Measurements from ENCODE around the gene UCKL1.
A peak's percentile ranks its signal among the peaks of the same experiment; 100 is the strongest.

The UCKL1 gene

DNA sequence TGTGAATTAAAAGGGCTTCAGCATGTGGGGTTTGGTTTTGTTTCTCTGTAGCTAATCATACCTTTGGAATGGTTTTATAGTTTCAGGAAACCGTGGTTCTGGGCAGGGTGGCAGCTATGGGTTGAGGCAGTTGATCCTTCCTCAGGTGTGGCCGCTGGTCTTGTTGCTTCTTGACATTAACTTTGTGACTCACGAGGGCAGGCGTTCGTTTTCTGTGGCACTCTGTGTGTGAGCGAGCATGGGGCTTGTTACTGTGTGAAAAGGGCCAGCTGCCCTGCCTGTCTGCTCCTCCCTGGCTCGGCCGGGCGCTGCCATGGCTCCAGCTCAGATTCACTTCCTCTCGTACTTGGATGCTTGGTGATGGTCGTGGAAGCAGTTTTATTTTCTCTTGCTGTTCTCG lies 45.0 kb downstream of the UCKL1 start:
- H3K9me3 Mint-ChIP-seq, result no peaks in the 10 kb centered on the region
- DNase-seq, result no peak
- peak overlapping the region; percentile 55 for H3K27ac Mint-ChIP-seq
- peaks cover 45% of the 10 kb centered on the region for H3K4me1 Mint-ChIP-seq (ENCODE audit: low read depth)
- H3K36me3 Mint-ChIP-seq (ENCODE audit: low read depth), result peaks cover 37% of the 10 kb centered on the region
- no peak overlapping the region for H3K4me3 Mint-ChIP-seq
- H3K27me3 Mint-ChIP-seq, result no peaks in the 10 kb centered on the region

DNA sequence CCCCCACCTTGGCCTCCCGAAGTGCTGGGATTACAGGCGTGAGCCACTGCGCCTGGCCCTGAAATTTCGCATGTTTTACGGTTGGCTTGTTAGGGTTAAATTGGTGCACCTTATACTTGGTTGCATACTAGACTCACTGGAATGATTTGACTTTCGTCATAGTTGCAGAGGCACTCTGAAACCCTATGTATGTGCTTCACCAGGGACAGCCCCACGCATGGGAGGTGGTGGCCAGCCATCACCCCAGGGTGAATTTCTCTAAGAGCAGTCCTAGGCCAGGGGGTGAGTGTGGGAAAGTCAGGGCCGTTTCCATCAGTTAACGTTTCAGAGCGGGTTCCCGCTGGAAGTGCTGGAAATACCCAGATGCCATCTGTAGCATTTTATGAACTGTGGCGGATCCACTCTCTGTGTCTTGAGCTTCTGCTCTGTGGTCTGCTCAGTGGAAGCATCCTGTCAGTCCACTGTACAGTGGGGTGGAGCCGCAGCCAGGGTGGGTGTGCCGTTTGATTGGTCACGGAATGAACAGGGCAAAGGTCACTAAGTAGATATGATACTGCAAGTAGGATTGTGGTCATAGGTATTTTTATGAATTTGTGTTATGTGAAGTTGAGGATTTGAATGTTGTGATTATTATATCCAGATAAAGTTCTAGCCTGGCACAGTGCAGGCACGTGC lies 48.1 kb downstream of the UCKL1 start:
- peak overlapping the region; percentile 64 for H3K27ac Mint-ChIP-seq
- DNase-seq, result no peak
- H3K27me3 Mint-ChIP-seq, result no peaks in the 10 kb centered on the region
- H3K9me3 Mint-ChIP-seq, result no peaks in the 10 kb centered on the region
- peaks cover 58% of the 10 kb centered on the region for H3K4me1 Mint-ChIP-seq (ENCODE audit: low read depth)
- peaks cover 31% of the 10 kb centered on the region for H3K36me3 Mint-ChIP-seq (ENCODE audit: low read depth)
- no peak overlapping the region for H3K4me3 Mint-ChIP-seq

DNA sequence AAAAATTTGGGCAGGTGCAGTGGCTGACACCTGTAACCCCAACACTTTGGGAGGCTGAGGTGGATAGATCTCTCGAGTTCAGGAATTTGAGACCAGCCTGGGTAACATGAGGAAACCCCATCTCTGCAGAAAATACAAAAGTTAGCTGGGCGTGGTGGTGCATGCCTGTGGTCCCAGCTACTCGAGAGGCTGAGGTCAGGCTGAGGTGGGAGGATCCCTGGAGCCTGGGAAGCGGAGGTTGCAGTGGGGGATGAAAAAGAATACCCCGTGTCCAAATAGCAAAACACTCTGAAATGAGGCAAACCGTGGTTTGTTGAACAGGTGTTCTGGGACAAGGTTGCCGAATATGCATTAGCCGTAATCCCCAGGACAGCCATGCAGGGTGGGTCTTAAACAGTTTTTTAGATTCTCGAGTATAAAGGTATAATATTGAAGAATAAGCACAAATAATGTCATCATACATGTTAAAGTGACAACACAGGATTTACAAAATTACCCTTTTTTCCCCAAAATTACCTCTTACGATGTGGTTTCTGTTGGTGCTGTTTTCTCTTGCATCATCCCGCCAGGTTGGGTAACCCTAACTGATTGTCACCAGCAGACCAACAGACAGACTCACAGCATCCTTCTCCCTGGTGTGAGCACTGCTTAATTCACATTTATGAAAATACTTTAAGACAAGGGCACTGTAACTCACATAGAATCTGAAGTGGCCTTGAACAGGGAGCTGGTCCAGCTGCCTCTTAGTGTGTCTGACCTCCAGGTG lies 52.2 kb downstream of the UCKL1 start:
- H3K27ac Mint-ChIP-seq, result peak overlapping the region; percentile 67
- H3K4me3 Mint-ChIP-seq, result no peak overlapping the region
- H3K4me1 Mint-ChIP-seq (ENCODE audit: low read depth), result peaks cover 61% of the 10 kb centered on the region
- DNase-seq, result no peak
- H3K9me3 Mint-ChIP-seq, result no peaks in the 10 kb centered on the region
- H3K36me3 Mint-ChIP-seq (ENCODE audit: low read depth), result peaks cover 38% of the 10 kb centered on the region
- no peaks in the 10 kb centered on the region for H3K27me3 Mint-ChIP-seq

DNA sequence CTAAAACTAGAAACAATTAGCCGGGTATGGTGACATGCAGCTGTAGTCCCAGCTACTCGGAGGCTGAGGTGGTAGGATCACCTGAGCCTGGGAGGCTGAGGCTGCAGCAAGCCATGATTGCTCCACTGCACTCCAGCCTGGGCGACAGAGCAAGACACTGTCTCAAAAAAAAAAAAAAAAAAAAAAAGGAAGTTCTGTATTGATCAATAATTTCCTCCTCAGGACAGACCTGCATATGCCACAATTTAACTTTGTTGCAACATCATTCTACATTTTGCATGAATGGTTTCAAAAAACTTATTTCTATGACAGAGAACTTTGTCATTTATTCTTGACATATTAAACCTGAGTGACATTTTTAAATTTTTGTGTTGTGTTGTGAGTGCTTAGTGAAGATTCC lies 55.8 kb downstream of the UCKL1 start:
- no peak for DNase-seq
- Mint-ChIP-seq H3K4me1 (ENCODE audit: low read depth) (peaks cover 76% of the 10 kb centered on the region), H3K27me3 (no peaks in the 10 kb centered on the region), H3K36me3 (ENCODE audit: low read depth) (peaks cover 64% of the 10 kb centered on the region), H3K9me3 (no peaks in the 10 kb centered on the region), H3K4me3 (no peak overlapping the region), H3K27ac (peak overlapping the region; percentile 73)

DNA sequence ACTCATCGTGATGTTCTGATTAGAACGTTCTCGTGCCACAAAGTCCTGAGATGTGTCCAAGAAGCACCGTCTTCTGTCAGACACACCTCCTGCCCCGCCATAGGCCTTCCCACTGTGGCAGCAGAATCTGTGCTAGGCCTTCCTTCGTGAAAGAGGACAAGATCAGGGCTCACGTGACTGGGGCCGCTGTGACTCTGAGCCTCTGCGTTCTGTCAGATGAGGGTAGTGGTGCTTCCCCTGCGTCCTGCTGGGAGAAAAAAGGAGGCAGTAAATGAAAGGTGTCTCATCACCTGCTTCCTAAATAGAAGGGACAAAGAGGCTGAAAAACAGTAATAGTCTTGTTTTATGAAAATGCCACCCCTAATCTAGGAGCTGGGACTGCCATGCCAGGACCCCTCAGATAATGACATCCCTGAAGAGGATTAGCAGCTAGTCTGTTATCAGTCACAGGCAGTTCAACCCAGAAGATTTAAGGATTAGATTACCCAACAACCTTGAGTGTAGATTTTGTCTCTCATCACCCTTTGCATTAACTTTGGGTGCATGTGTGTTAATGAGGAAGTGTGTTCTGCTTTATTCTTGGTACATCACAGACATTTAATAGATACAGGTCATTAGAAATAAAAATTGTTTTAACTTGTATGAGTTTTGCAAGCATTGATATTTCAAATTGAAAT lies 57.2 kb downstream of the UCKL1 start:
- Mint-ChIP-seq H3K36me3 (ENCODE audit: low read depth) (peaks cover 54% of the 10 kb centered on the region), H3K27me3 (no peaks in the 10 kb centered on the region), H3K27ac (peak overlapping the region; percentile 81), H3K9me3 (no peaks in the 10 kb centered on the region), H3K4me3 (no peak overlapping the region), H3K4me1 (ENCODE audit: low read depth) (peaks cover 71% of the 10 kb centered on the region)
- DNase-seq, result no peak

DNA sequence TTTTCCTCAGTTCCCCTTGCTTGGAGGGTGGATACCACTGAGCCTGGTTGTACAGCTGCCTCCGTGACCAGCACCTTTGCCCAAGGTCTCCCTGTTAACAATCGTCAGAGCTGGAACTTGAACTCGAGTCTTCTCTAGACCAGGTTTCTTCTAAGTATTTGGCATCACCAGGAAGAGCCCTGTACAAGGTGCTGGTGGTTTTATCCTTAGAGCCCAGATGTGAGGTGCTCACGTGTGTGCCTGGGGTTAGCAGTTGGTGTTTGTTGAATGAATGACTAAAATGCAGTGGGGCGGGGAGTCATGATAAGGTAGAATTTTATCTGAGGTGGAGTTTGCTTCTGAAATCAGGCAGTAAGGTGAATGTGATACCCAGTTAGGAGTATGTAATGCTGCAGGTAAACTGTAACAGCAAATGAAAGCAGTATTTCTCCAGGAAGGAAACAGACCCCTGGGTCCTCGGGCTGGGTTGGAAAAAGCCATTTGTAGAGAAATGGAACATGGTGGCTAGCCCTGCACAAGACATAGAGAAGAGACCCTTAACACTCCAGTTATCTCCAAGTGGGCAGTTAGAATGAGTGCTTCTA lies 58.1 kb downstream of the UCKL1 start:
- DNase-seq, result no peak
- H3K4me1 Mint-ChIP-seq (ENCODE audit: low read depth), result peaks cover 64% of the 10 kb centered on the region
- no peaks in the 10 kb centered on the region for H3K27me3 Mint-ChIP-seq
- H3K4me3 Mint-ChIP-seq, result no peak overlapping the region
- peak overlapping the region; percentile 60 for H3K27ac Mint-ChIP-seq
- H3K36me3 Mint-ChIP-seq (ENCODE audit: low read depth), result peaks cover 51% of the 10 kb centered on the region
- H3K9me3 Mint-ChIP-seq, result no peaks in the 10 kb centered on the region

DNA sequence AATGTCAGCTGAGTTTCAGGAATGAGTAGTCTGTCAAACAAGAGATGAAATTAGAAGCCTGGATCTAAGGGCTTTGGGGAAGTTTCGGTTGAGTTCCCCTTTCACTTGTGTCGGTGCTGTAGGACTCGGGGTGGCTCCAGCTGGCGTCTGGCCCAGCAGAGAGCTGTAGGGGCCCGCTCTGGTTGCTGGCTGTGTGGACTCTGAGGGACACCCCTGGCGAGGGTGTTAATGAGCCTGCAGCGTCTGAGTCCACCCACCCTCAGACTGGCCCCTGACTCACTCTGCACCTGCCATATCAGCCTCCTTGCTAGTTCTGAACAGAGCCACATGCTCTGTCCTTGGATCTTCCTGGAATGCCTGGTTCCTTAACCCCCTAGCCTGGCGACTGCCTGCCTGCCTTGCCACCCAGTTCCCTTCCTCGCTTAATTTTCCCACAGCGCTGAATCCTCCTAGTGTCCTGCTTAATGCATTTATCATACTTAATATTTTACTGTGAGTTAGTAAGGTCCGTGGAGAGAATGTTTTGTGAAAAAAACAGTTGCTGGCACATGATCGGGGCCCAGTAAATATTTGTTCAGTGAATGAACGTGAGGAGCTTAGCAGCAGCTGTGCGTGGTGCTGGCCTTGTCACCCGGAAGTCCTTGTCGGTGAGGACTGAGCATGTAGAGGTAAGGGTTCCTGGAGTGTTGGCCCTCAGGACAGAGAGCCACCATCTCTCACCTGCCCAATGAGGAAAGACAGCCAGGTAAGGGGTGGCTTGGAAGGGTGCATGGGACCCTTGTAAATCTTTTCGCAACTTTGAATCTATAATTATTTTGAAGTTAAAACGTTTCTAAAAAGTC lies 59.7 kb downstream of the UCKL1 start:
- peaks cover 52% of the 10 kb centered on the region for H3K36me3 Mint-ChIP-seq (ENCODE audit: low read depth)
- H3K27ac Mint-ChIP-seq, result peak overlapping the region; percentile 96
- no peaks in the 10 kb centered on the region for H3K9me3 Mint-ChIP-seq
- no peaks in the 10 kb centered on the region for H3K27me3 Mint-ChIP-seq
- DNase-seq, result peak; percentile 56
- H3K4me1 Mint-ChIP-seq (ENCODE audit: low read depth), result peaks cover 54% of the 10 kb centered on the region
- peak overlapping the region; percentile 85 for H3K4me3 Mint-ChIP-seq

DNA sequence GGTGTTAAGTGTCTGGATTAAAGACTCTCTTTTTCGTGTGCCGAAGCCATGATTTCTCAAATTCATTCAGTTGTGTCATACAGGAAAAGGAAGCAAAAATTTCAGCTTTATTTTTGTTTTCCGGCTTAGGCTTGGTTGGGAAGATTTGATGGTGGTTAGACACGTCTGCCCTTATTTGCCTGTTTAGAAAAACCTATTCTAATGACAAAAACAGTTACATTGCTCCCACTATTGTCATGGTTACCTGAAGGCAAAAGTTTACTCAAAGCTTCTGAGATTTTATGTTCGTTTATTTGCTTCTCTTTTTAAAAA lies 60.3 kb downstream of the UCKL1 start:
- no peaks in the 10 kb centered on the region for H3K27me3 Mint-ChIP-seq
- DNase-seq, result no peak
- peaks cover 49% of the 10 kb centered on the region for H3K4me1 Mint-ChIP-seq (ENCODE audit: low read depth)
- peaks cover 52% of the 10 kb centered on the region for H3K36me3 Mint-ChIP-seq (ENCODE audit: low read depth)
- H3K4me3 Mint-ChIP-seq, result peak overlapping the region; percentile 85
- peak overlapping the region; percentile 96 for H3K27ac Mint-ChIP-seq
- H3K9me3 Mint-ChIP-seq, result no peaks in the 10 kb centered on the region

DNA sequence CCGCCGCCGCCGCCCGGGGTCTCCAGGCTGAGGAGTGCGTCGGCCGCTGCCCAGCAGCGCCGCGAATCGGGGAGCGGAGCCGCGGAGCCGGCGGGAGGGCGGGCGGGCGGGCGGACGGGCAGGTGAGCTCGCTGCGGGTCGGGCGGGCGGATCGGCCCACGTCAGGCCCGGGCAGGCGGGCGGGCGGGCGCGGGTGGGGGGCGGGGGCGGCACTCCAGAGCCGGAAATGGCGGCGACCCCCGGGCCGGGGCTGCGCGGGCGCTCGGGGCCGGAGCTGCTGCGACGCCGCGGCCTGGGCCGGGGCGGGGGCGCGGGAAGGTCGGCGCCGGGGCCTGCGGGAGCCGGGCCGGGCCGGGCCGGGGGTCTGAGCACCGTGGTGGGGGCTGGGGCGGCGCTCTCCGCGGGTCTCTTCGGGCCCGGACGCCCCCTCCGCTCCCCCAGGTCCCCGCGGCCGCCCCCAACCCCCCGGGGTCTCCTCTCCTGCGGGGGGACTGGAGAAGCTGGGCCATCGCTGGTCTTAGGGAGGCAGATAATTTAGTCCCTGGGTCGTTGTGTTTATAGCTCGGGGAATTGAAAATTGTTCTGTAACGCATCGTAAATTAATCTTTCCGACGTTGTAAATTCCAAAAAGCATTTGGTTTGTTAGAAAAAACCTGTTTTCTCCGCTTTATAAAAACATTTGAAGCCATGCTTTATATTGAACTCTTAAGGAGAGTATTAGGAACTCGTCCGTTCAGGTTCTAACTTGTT lies 60.8 kb downstream of the UCKL1 start:
- peak overlapping the region; percentile 96 for H3K27ac Mint-ChIP-seq
- H3K36me3 Mint-ChIP-seq (ENCODE audit: low read depth), result peaks cover 52% of the 10 kb centered on the region
- H3K9me3 Mint-ChIP-seq, result no peaks in the 10 kb centered on the region

DNA sequence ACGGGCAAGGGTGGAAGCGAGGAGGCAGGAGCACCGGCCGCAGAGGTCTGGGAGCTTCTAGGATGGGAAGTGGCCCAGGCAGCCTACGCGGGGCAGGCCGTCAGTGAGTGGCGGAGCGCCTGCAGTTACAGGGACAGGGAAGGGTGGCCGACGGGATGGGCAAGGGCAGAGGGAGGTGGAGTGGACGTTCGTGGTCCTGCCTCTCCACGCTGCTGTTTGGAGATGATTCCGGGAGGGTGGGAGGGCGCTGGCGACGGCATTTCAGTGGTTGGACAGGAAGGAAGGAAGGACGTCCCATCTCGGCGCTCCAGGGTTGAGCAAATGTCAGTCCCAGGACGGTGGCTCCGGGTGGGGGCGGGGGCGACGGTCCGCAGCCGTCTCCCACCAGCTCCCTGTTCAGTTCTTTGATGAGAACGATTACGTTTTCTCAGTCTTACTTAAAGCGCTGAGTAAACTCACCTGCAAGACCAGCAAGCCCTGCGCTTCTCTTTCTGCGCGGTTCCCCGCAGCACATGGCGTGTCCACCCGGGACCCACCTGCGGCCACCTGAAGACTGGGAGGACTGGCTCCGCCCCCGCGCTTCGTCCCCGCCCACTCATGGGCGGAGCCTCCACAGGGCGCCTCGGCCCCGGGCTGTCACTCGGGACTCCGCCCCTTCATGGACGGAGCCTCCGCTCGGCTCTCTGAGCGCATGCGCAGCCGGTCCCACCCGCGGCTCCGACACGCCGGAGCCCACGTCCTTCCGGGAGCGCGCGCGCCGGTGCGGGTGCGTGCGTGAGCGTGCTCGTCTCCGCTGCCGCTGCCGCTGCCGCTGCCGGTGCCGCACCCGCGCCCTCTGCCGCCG lies 61.6 kb downstream of the UCKL1 start, which contains the start of gene DNAJC5:
Gene DNAJC5, plus strand, starts transcription at position 769 of the 844 bp plus-strand sequence. CDS start 33,220 bp downstream, outside the sequence.
- peak within 1 kb of the TSS; percentile 85 for H3K4me3 Mint-ChIP-seq
- H3K9me3 Mint-ChIP-seq, result no peaks in the 10 kb centered on the region
- H3K36me3 Mint-ChIP-seq (ENCODE audit: low read depth), result peaks cover 60% of the 10 kb centered on the region
- no peaks in the 10 kb centered on the region for H3K27me3 Mint-ChIP-seq
- peak within 1 kb of the TSS; percentile 96 for H3K27ac Mint-ChIP-seq
- H3K4me1 Mint-ChIP-seq (ENCODE audit: low read depth), result peaks cover 40% of the 10 kb centered on the region
- DNase-seq, result peak; percentile 97

More for the DNA sequence above, 60.8 kb downstream of the UCKL1 start:
- no peaks in the 10 kb centered on the region for H3K27me3 Mint-ChIP-seq
- peaks cover 43% of the 10 kb centered on the region for H3K4me1 Mint-ChIP-seq (ENCODE audit: low read depth)
- DNase-seq, result no peak
- H3K4me3 Mint-ChIP-seq, result peak overlapping the region; percentile 85

DNA sequence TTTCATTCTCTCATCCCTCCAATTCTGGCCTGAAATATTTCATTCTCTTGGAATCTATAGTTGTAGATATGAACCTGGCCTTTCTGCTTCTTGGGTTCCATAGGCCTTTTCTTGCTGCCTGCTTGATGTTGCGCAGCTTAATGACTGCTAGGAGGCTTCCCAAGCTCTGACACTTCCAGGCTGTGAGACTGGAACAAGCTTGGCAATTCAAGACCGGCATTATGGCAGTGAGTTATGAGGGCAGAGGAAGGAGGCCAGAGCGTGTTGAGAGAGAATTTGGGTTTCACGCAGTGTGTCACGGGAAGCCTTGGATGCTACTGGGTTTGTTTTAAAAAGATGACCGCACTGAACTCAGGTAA lies 62.2 kb downstream of the UCKL1 start:
- H3K9me3 Mint-ChIP-seq, result no peaks in the 10 kb centered on the region
- H3K27ac Mint-ChIP-seq, result peak overlapping the region; percentile 56
- peaks cover 34% of the 10 kb centered on the region for H3K4me1 Mint-ChIP-seq (ENCODE audit: low read depth)
- no peaks in the 10 kb centered on the region for H3K27me3 Mint-ChIP-seq
- H3K4me3 Mint-ChIP-seq, result peak overlapping the region; percentile 75
- DNase-seq, result no peak
- peaks cover 62% of the 10 kb centered on the region for H3K36me3 Mint-ChIP-seq (ENCODE audit: low read depth)

DNA sequence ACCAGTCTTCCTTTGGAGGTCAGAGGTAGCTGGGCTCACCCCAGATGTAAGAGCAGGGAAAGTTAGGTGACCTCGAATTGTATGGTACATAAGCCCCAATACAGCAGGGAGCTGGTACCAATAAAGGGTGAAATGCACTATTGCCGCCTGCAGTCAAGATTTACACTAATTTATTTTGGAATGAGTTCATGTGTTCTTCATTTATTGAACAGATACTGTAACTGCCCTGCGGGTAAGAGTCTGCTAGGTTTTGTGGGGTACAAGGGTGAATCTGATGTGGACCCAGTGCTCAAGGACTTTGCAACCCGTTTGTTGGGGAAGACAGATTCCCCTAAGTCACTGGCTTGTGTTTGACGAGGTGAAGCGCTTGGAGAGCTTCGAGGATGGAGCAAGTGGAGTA lies 63.8 kb downstream of the UCKL1 start:
- Mint-ChIP-seq H3K9me3 (no peaks in the 10 kb centered on the region), H3K4me3 (no peak overlapping the region), H3K36me3 (ENCODE audit: low read depth) (peaks cover 58% of the 10 kb centered on the region), H3K27me3 (no peaks in the 10 kb centered on the region), H3K4me1 (ENCODE audit: low read depth) (peaks cover 20% of the 10 kb centered on the region), H3K27ac (no peak overlapping the region)
- DNase-seq, result no peak
